ENCODE results near the gene SCAF8. TPM values are rescaled to one million over a fixed set of nuclear protein-coding genes. Genes with fewer than 3 reads are reported as not detected.

SCAF8 gene
- total RNA-seq, 1 donor from 2014 or later: 76.7 TPM

DNA sequence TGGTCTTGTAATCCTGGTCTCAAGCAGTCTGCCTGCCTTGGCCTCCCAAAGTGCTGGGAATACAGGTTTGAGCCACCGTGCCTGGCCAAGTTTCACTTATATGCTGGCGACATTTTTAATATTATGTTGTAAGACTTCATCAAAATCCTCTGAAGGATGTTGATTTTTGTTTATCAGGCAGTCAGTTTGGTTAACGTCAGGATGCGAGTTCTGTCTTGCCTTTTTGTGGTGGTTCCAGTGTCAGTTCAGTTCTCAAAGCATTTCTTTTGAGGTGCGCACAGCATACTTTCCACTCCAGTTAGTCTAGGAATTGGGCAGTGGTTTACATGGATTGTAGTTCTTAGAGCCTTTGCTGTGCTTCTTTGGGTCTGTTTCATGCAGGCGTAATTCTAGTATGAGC, 24.9 kb downstream of the SCAF8 start:
- TF ChIP-seq, protein P1, sequence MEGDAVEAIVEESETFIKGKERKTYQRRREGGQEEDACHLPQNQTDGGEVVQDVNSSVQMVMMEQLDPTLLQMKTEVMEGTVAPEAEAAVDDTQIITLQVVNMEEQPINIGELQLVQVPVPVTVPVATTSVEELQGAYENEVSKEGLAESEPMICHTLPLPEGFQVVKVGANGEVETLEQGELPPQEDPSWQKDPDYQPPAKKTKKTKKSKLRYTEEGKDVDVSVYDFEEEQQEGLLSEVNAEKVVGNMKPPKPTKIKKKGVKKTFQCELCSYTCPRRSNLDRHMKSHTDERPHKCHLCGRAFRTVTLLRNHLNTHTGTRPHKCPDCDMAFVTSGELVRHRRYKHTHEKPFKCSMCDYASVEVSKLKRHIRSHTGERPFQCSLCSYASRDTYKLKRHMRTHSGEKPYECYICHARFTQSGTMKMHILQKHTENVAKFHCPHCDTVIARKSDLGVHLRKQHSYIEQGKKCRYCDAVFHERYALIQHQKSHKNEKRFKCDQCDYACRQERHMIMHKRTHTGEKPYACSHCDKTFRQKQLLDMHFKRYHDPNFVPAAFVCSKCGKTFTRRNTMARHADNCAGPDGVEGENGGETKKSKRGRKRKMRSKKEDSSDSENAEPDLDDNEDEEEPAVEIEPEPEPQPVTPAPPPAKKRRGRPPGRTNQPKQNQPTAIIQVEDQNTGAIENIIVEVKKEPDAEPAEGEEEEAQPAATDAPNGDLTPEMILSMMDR (IDR thresholded peaks at IDR 0.05; ENCODE audit: unreplicated experiment): no peak
- DNase-seq (ENCODE audit: low spot score in 2 of 2, unreplicated experiment in 2 of 2): no peak
- Mint-ChIP-seq H3K36me3 (peaks cover 3% of the 10 kb centered on the region), H3K4me3 (no peak overlapping the region), H3K4me1 (peaks cover 31% of the 10 kb centered on the region), H3K9me3 (no peaks in the 10 kb centered on the region), H3K27me3 (ENCODE audit: low read depth) (no peaks in the 10 kb centered on the region), H3K27ac (peak overlapping the region; percentile 78)

DNA sequence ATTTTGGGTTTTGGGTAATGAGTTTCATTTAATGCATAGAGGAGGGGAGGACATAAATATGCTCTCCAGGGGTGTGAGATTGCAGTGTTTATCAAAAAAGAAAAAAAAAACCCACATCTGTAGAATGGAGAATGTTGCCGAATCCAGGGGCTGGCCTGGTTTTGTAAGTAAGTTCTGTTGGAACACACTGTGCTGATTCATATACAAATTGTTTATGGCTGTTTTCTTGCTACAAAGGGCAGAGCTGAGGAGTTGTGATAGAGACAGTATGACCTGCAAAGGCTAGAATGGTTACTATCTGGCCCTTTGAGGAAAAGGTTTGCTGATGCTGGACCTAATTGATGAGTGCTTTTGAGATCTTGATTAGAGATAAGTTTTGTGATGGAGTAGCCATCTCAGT, 30.4 kb downstream of the SCAF8 start:
- no peak overlapping the region for H3K27ac Mint-ChIP-seq
- no peaks in the 10 kb centered on the region for H3K9me3 Mint-ChIP-seq
- H3K4me3 Mint-ChIP-seq: no peak overlapping the region
- peaks cover 47% of the 10 kb centered on the region for H3K4me1 Mint-ChIP-seq
- no peaks in the 10 kb centered on the region for H3K27me3 Mint-ChIP-seq (ENCODE audit: low read depth)
- DNase-seq (ENCODE audit: low spot score in 2 of 2, unreplicated experiment in 2 of 2): no peak
- TF ChIP-seq, protein P1 (IDR thresholded peaks at IDR 0.05; ENCODE audit: unreplicated experiment): no peak
- H3K36me3 Mint-ChIP-seq: peaks cover 3% of the 10 kb centered on the region

DNA sequence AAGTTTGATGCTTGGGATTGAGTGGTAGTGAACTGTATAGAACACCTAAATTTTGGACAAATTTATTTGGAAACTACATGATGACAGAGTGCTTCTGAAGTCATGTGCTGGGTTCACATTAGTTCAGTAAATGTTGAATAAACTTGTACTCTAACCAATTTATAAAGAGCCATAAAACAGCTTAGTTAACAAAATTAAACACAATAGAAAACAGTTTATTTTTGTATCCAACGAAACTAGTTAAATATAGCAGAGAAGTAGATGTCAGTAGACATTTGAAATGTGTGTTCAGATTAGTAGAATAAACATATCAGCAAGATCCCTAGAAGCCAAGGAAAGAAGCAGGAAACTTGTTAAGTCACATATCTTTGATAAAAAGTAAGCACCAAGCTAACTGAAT, 32.1 kb downstream of the SCAF8 start:
- Mint-ChIP-seq H3K27me3 (ENCODE audit: low read depth) (no peaks in the 10 kb centered on the region), H3K36me3 (peaks cover 3% of the 10 kb centered on the region), H3K27ac (peak overlapping the region; percentile 18), H3K4me1 (peaks cover 43% of the 10 kb centered on the region), H3K4me3 (no peak overlapping the region), H3K9me3 (no peaks in the 10 kb centered on the region)
- no peak for DNase-seq (ENCODE audit: low spot score in 2 of 2, unreplicated experiment in 2 of 2)
- TF ChIP-seq, protein P1 (IDR thresholded peaks at IDR 0.05; ENCODE audit: unreplicated experiment): no peak

DNA sequence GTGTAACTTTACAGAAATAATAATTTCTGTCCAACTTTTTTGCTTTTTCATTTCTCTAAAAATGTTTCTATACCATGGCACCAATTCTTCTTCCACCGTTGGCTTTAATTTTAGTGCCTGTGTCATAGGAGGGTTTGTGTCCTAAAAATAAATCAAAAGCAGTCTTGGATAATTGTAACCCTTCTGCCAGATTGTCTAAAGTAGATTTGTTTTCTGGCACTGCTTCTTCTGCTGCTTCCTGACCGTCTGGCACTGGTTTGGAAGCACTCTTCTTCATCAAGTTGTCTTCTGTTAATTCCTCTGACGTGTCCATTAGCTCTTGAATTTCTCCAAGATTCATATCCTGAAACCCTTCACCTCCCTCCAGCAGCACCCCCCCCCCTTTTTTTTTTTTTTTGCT, 33.1 kb downstream of the SCAF8 start:
- Mint-ChIP-seq H3K27me3 (ENCODE audit: low read depth) (no peaks in the 10 kb centered on the region), H3K27ac (peak overlapping the region; percentile 75), H3K36me3 (peaks cover 3% of the 10 kb centered on the region), H3K9me3 (no peaks in the 10 kb centered on the region), H3K4me3 (no peak overlapping the region), H3K4me1 (peaks cover 43% of the 10 kb centered on the region)
- TF ChIP-seq, protein P1 (IDR thresholded peaks at IDR 0.05; ENCODE audit: unreplicated experiment): no peak
- no peak for DNase-seq (ENCODE audit: low spot score in 2 of 2, unreplicated experiment in 2 of 2)

DNA sequence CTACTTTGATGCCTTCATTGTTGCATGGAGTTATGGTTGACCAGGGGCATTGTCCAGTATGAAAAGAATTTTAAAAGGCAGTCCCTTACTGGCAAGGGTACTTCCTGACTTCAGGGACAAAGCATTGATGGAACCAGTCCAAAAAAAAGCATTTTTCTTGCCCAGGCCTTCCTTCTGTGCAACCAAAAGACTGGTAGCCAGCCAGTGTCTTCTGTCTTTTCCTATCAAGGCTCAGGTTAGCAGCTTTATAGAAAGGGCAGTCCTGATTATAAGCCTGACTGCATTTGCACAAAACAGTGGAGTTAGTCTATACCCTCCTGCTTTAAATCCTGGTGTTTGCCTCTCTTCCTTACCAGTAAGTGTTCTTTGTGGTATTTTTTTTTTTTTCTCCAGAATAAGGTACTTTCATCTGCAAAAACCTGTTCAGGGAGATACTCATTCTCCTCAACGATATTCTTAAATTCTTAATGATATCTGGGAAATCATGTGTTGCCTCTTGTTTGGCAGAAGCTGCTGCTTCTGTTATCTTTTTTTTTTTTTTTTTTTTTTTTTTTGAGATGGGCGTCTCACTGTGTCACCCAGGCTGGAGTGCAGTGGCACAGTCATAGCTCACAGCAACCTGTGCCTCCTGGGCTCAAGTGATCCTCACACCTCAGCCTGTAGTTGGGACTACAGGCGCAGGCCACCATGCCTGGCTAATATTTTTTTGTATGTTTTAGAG, 33.9 kb downstream of the SCAF8 start:
- TF ChIP-seq, protein P1 (IDR thresholded peaks at IDR 0.05; ENCODE audit: unreplicated experiment): no peak
- Mint-ChIP-seq H3K27ac (no peak overlapping the region), H3K9me3 (no peaks in the 10 kb centered on the region), H3K36me3 (peaks cover under 1% of the 10 kb centered on the region), H3K27me3 (ENCODE audit: low read depth) (no peaks in the 10 kb centered on the region), H3K4me1 (peaks cover 43% of the 10 kb centered on the region), H3K4me3 (no peak overlapping the region)
- no peak for DNase-seq (ENCODE audit: low spot score in 2 of 2, unreplicated experiment in 2 of 2)
